Osteoblast (primary cell): ENCODE measurements around the gene KRT79. TPM values are rescaled to one million over a fixed set of nuclear protein-coding genes. Genes with fewer than 3 reads are reported as not detected.

ENCODE experiments used
- DNase-seq: peaks from one replicate; pipeline ENCODE4 v3.0.0; 2011; ENCODE audit warnings: low spot score, mixed read lengths; ENCODE audit not compliant: insufficient read length; ENCODE audit errors: missing footprints
- H2AFZ ChIP-seq: 2 replicates; pipeline ENCODE4 v1.6.0; 2011; ENCODE audit warnings: mild to moderate bottlenecking, low read length
- H3K27ac ChIP-seq: 2 replicates; pipeline ENCODE4 v1.5.1; 2011; ENCODE audit warnings: mild to moderate bottlenecking, low read depth, low read length, moderate library complexity
- H3K27me3 ChIP-seq: 2 replicates; pipeline ENCODE4 v1.6.0; 2012; ENCODE audit warnings: mild to moderate bottlenecking, control low read depth, inconsistent platforms, low read length, moderate library complexity; ENCODE audit not compliant: insufficient read depth
- H3K36me3 ChIP-seq: 2 replicates; pipeline ENCODE4 v1.5.1; 2011; ENCODE audit warnings: mild to moderate bottlenecking, low read length, control low read depth, moderate library complexity; ENCODE audit not compliant: insufficient read depth
- H3K4me1 ChIP-seq: 2 replicates; pipeline ENCODE4 v1.5.1; 2011; ENCODE audit warnings: mild to moderate bottlenecking, low read length, control low read depth, moderate library complexity; ENCODE audit not compliant: insufficient read depth
- H3K4me2 ChIP-seq: 2 replicates; pipeline ENCODE4 v1.6.0; 2011; ENCODE audit warnings: mild to moderate bottlenecking, low read length; ENCODE audit not compliant: insufficient read depth
- H3K4me3 ChIP-seq: fragments of 200-600 bp; sonication (generic); 3 replicates; pipeline ENCODE4 v1.5.1; 2012; ENCODE audit warnings: mild to moderate bottlenecking, low read length, inconsistent platforms; ENCODE audit not compliant: insufficient read depth
- H3K79me2 ChIP-seq: 2 replicates; pipeline ENCODE4 v1.6.0; 2012; ENCODE audit warnings: mild to moderate bottlenecking, low read length, control low read depth, inconsistent platforms; ENCODE audit not compliant: insufficient read depth
- H3K9me3 ChIP-seq: 2 replicates; pipeline ENCODE4 v1.5.1; 2011; ENCODE audit warnings: low read depth, low read length, control low read depth
- H4K20me1 ChIP-seq: 2 replicates; pipeline ENCODE4 v1.6.0; 2012; ENCODE audit warnings: mild to moderate bottlenecking, low read length, control low read depth; ENCODE audit not compliant: insufficient read depth
- CTCF ChIP-seq: IDR thresholded peaks from 2 replicates; pipeline ENCODE4 v1.5.1; 2011; ENCODE audit warnings: mild to moderate bottlenecking, low read depth, low read length, moderate library complexity; ENCODE audit errors: extremely low read depth
- total RNA-seq: library from RNA; depleted of rRNA; stranded (reverse); fragments of >200 nt; gene quantifications from 2 replicates; pipeline ENCODE4 v1.2.3, GENCODE V29; 2012

The KRT79 gene
- total RNA-seq, 1 donor, result not detected

- H3K27me3 ChIP-seq, result peaks cover 2% of the 10 kb centered on the region
- no peak overlapping the region for H3K27ac ChIP-seq
- H3K4me3 ChIP-seq, result no peak overlapping the region
- H3K36me3 ChIP-seq, result no peaks in the 10 kb centered on the region
- no peak overlapping the region for H2AFZ ChIP-seq
- no peak for DNase-seq
- no peaks in the 10 kb centered on the region for H3K9me3 ChIP-seq
- no peaks in the 10 kb centered on the region for H4K20me1 ChIP-seq
- peaks cover 9% of the 10 kb centered on the region for H3K4me1 ChIP-seq
- no peak overlapping the region for H3K4me2 ChIP-seq
- TF ChIP-seq CTCF, result no peak
- H3K79me2 ChIP-seq, result no peaks in the 10 kb centered on the region
Measured at GRCh38 chr12:52862023-52862422, 27.9 kb upstream of the KRT79 start.

- Histone ChIP-seq H4K20me1 (no peaks in the 10 kb centered on the region), H3K4me2 (no peak overlapping the region), H2AFZ (no peak overlapping the region), H3K9me3 (no peaks in the 10 kb centered on the region), H3K4me1 (peaks cover 9% of the 10 kb centered on the region), H3K79me2 (no peaks in the 10 kb centered on the region), H3K4me3 (no peak overlapping the region), H3K36me3 (no peaks in the 10 kb centered on the region), H3K27ac (no peak overlapping the region), H3K27me3 (peaks cover 2% of the 10 kb centered on the region)
- DNase-seq, result no peak
- no peak for TF ChIP-seq CTCF
Measured at GRCh38 chr12:52861511-52861910, 27.4 kb upstream of the KRT79 start.

GRCh38 chr12:52860102-52860823 lies 26.2 kb upstream of the KRT79 start:
- H3K4me3 ChIP-seq, result no peak overlapping the region
- H2AFZ ChIP-seq, result peak overlapping the region; percentile 9
- H4K20me1 ChIP-seq, result no peaks in the 10 kb centered on the region
- peaks cover 9% of the 10 kb centered on the region for H3K4me1 ChIP-seq
- peak; percentile 94 for DNase-seq
- H3K27ac ChIP-seq, result peak overlapping the region; percentile 8
- H3K9me3 ChIP-seq, result no peaks in the 10 kb centered on the region
- H3K36me3 ChIP-seq, result no peaks in the 10 kb centered on the region
- peak overlapping the region; percentile 5 for H3K4me2 ChIP-seq
- peaks cover 2% of the 10 kb centered on the region for H3K27me3 ChIP-seq
- no peaks in the 10 kb centered on the region for H3K79me2 ChIP-seq
- no peak for TF ChIP-seq CTCF

- H3K36me3 ChIP-seq, result no peaks in the 10 kb centered on the region
- no peak overlapping the region for H3K4me3 ChIP-seq
- no peak overlapping the region for H3K27ac ChIP-seq
- TF ChIP-seq CTCF, result no peak
- no peaks in the 10 kb centered on the region for H3K79me2 ChIP-seq
- H3K9me3 ChIP-seq, result no peaks in the 10 kb centered on the region
- no peak overlapping the region for H3K4me2 ChIP-seq
- peaks cover 3% of the 10 kb centered on the region for H4K20me1 ChIP-seq
- peaks cover 9% of the 10 kb centered on the region for H3K4me1 ChIP-seq
- no peak overlapping the region for H2AFZ ChIP-seq
- H3K27me3 ChIP-seq, result peaks cover 12% of the 10 kb centered on the region
- peak; percentile 57 for DNase-seq
Measured at GRCh38 chr12:52857500-52857899, 23.4 kb upstream of the KRT79 start.
